Sigmoid colon (tissue), 7 donors: ENCODE data around the gene CAMK1D. TPM values are rescaled to one million over a fixed set of nuclear protein-coding genes. Genes with fewer than 3 reads are reported as not detected.

Source experiments
- DNase-seq: peaks from one replicate; pipeline ENCODE4 v3.0.0-alpha.2; 2019
- H3K27ac ChIP-seq, 4 donors: fragments of 200-600 bp; sonication (generic); one replicate each; pipeline ENCODE4 v1.5.1; 2016 to 2019; ENCODE audit warnings: mild to moderate bottlenecking in 1 of 4
- H3K27me3 ChIP-seq, 3 donors: fragments of 200-600 bp; sonication (generic); one replicate each; pipeline ENCODE4 v1.5.1; 2019; ENCODE audit warnings: mild to moderate bottlenecking in 1 of 3
- H3K36me3 ChIP-seq, 4 donors: fragments of 200-600 bp; sonication (generic); one replicate each; pipeline ENCODE4 v1.5.1; 2016 to 2019
- H3K4me1 ChIP-seq, 4 donors: fragments of 200-600 bp; sonication (generic); one replicate each; pipeline ENCODE4 v1.5.1; 2017 to 2019
- H3K4me3 ChIP-seq, 4 donors: fragments of 200-600 bp; sonication (generic); one replicate each; pipeline ENCODE4 v1.5.1; 2017 to 2019; ENCODE audit warnings: mild to moderate bottlenecking in 2 of 4, moderate library complexity in 1 of 4
- H3K9me3 ChIP-seq, 4 donors: fragments of 200-600 bp in 3 of 4; sonication (generic) in 3 of 4; one replicate each; pipeline versions ENCODE4 v1.5.1 to v1.6.1; 2013 to 2019
- CTCF ChIP-seq, 4 experiments: fragments of 450-650 bp in 3 of 4; fragments of 200-600 bp in 1 of 4; IDR thresholded peaks; one replicate each; pipeline ENCODE4 v1.5.1; 2016 to 2019; ENCODE audit warnings: antibody characterized with exemption in 4 of 4, mild to moderate bottlenecking in 3 of 4, moderate library complexity in 2 of 4
- EP300 ChIP-seq, 4 donors: sonication (generic); formaldehyde crosslinking; IDR thresholded peaks; one replicate each; pipeline ENCODE4 v1.6.1; 2017; ENCODE audit warnings: antibody characterized with exemption in 4 of 4
- POLR2A ChIP-seq, 2 donors: fragments of 450-650 bp; IDR thresholded peaks; one replicate each; pipeline ENCODE4 v1.6.1; 2016; ENCODE audit warnings: antibody characterized with exemption in 2 of 2, mild to moderate bottlenecking in 2 of 2, moderate library complexity in 2 of 2
- POLR2AphosphoS5 ChIP-seq, 4 donors: sonication (generic); formaldehyde crosslinking; IDR thresholded peaks; one replicate each; pipeline ENCODE4 v1.6.1; 2017; ENCODE audit warnings: antibody characterized with exemption in 4 of 4
- WGBS, 2 donors: extraction: QIAGEN DNeasy Blood & Tissue Kit; methylation state at CpG; one replicate each; pipeline ENCODE4 v1.1.7; 2013; 5-methylcytosine and 5-hydroxymethylcytosine counted together
- intact Hi-C: fragments of 100-400 bp; cut with DNase I; formaldehyde crosslinking; loops from one replicate; pipeline ENCODE4 v1.15.1; 2023
- polyA plus RNA-seq, 3 donors: library from polyadenylated mRNA; stranded (reverse); fragments of 200-250 nt; gene quantifications; one replicate each; pipeline ENCODE4 v1.2.3, GENCODE V29; 2013
- total RNA-seq, 4 donors: library from RNA; depleted of rRNA; stranded (reverse); fragments of >200 nt; gene quantifications; one replicate each; pipeline ENCODE4 v1.1.0, GENCODE V29; 2016
- donor health status: healthy with polysubstance abuse.
- donor health status: Bipolar disorder and iron deficiency.
- donor health status: healthy.

Gene CAMK1D
- total and polyA plus RNA-seq, 7 donors: 7.2 to 11.5 (median 8.6) TPM

- no peak for DNase-seq
- Histone ChIP-seq H3K4me1 (peaks cover 0 to 5% (median 0%) of the 10 kb centered on the region in 4 donors), H3K9me3 (no peaks in the 10 kb centered on the region), H3K36me3 (no peaks in the 10 kb centered on the region), H3K27ac (no peak overlapping the region), H3K27me3 (no peaks in the 10 kb centered on the region), H3K4me3 (no peak overlapping the region)
- 93 to 95% methylated on average over 5 of the region's 5 CpGs for WGBS, 2 donors
- TF ChIP-seq POLR2A (IDR thresholded peaks at IDR 0.05) (no peak), EP300 (IDR thresholded peaks at IDR 0.05) (no peak), CTCF (IDR thresholded peaks at IDR 0.05) (no peak), POLR2AphosphoS5 (IDR thresholded peaks at IDR 0.05) (no peak)
- intact Hi-C loops: no loop called here
These were observed 60.3 kb downstream of the CAMK1D start for GRCh38 chr10:12409613-12410012.

- H3K4me1 ChIP-seq: peaks cover 0 to 21% (median 6%) of the 10 kb centered on the region in 4 donors
- H3K9me3 ChIP-seq: no peaks in the 10 kb centered on the region
- H3K27ac ChIP-seq: no peak overlapping the region
- no peaks in the 10 kb centered on the region for H3K27me3 ChIP-seq
- 86 to 92% methylated on average over 9 of the region's 9 CpGs for WGBS, 2 donors
- no peak for TF ChIP-seq POLR2A (IDR thresholded peaks at IDR 0.05)
- no peak for TF ChIP-seq EP300 (IDR thresholded peaks at IDR 0.05)
- TF ChIP-seq POLR2AphosphoS5 (IDR thresholded peaks at IDR 0.05): no peak
- TF ChIP-seq CTCF (IDR thresholded peaks at IDR 0.05): no peak
- DNase-seq: no peak
- H3K36me3 ChIP-seq: no peaks in the 10 kb centered on the region
- no peak overlapping the region for H3K4me3 ChIP-seq
- intact Hi-C loops: no loop called here
These were observed 63.5 kb downstream of the CAMK1D start for GRCh38 chr10:12412666-12413368.

- DNase-seq: no peak
- intact Hi-C loops: no loop called here
- WGBS, 2 donors: 98% methylated on average over 1 of the region's 1 CpG
These were observed 64.0 kb downstream of the CAMK1D start for GRCh38 chr10:12413369-12413711.

GRCh38 chr10:12414278-12414989 lies 65.1 kb downstream of the CAMK1D start:
- peak overlapping the region in 3 of 4 donors; percentile 43 to 45 (median 43) for H3K27ac ChIP-seq
- TF ChIP-seq EP300 (IDR thresholded peaks at IDR 0.05): no peak
- peak; percentile 58 to 71 (median 61) for TF ChIP-seq POLR2AphosphoS5 (IDR thresholded peaks at IDR 0.05)
- TF ChIP-seq CTCF (IDR thresholded peaks at IDR 0.05): no peak
- no peak for TF ChIP-seq POLR2A (IDR thresholded peaks at IDR 0.05)
- 82 to 89% methylated on average over 9 of the region's 9 CpGs for WGBS, 2 donors
- no peaks in the 10 kb centered on the region for H3K27me3 ChIP-seq
- no peaks in the 10 kb centered on the region for H3K36me3 ChIP-seq
- no peaks in the 10 kb centered on the region for H3K9me3 ChIP-seq
- H3K4me3 ChIP-seq: no peak overlapping the region
- peaks cover 0 to 30% (median 9%) of the 10 kb centered on the region in 4 donors for H3K4me1 ChIP-seq
- intact Hi-C loops: no loop called here
- no peak for DNase-seq

More at GRCh38 chr10:12413369-12413711, 64.0 kb downstream of the CAMK1D start:
- peaks cover 0 to 21% (median 6%) of the 10 kb centered on the region in 4 donors for H3K4me1 ChIP-seq
- H3K27ac ChIP-seq: no peak overlapping the region
- H3K9me3 ChIP-seq: no peaks in the 10 kb centered on the region
- no peak for TF ChIP-seq POLR2A (IDR thresholded peaks at IDR 0.05)
- no peak for TF ChIP-seq POLR2AphosphoS5 (IDR thresholded peaks at IDR 0.05)
- TF ChIP-seq EP300 (IDR thresholded peaks at IDR 0.05): no peak
- no peak for TF ChIP-seq CTCF (IDR thresholded peaks at IDR 0.05)
- H3K4me3 ChIP-seq: no peak overlapping the region
- no peaks in the 10 kb centered on the region for H3K27me3 ChIP-seq
- H3K36me3 ChIP-seq: no peaks in the 10 kb centered on the region
